Thoracic aorta (tissue), 2 donors: ENCODE results near the gene SERPINA10. TPM values are rescaled to one million over a fixed set of nuclear protein-coding genes. Genes with fewer than 3 reads are reported as not detected.

ENCODE experiments used
- ATAC-seq: fragments of 150-250 bp; one replicate; pipeline ENCODE4 v1.8.0; 2017; ENCODE audit warnings: low read depth; ENCODE audit not compliant: insufficient number of reproducible peaks, low FRiP score
- DNase-seq: peaks from one replicate; pipeline ENCODE4 v3.0.0-alpha.2; 2020; ENCODE audit warnings: low spot score
- H3K27ac ChIP-seq, 2 donors: fragments of 200-600 bp; sonication (generic); 1 replicate in 1 of 2; 2 replicates in 1 of 2; pipeline ENCODE4 v1.5.1; 2016; ENCODE audit warnings: mild to moderate bottlenecking in 2 of 2, moderate library complexity in 2 of 2
- H3K27me3 ChIP-seq: fragments of 200-600 bp; sonication (generic); replicated peaks from 2 replicates; pipeline ENCODE4 v1.6.0; 2016; ENCODE audit warnings: mild to moderate bottlenecking; ENCODE audit not compliant: insufficient read depth
- H3K36me3 ChIP-seq: fragments of 200-600 bp; sonication (generic); one replicate; pipeline ENCODE4 v1.5.1; 2016
- H3K4me1 ChIP-seq, 2 donors: fragments of 200-600 bp; sonication (generic); 1 replicate in 1 of 2; 2 replicates in 1 of 2; pipeline versions ENCODE4 v1.5.1 to v1.6.0; 2016; ENCODE audit warnings: low read depth in 2 of 2, mild to moderate bottlenecking in 1 of 2; ENCODE audit not compliant: control insufficient read depth in 1 of 2
- H3K4me3 ChIP-seq: fragments of 200-600 bp; sonication (generic); 2 replicates; pipeline ENCODE4 v1.5.1; 2016; ENCODE audit warnings: mild to moderate bottlenecking
- H3K9me3 ChIP-seq: fragments of 200-600 bp; sonication (generic); 2 replicates; pipeline ENCODE4 v1.5.1; 2016
- total RNA-seq, 2 donors: library from RNA; depleted of rRNA; stranded (reverse); fragments of >200 nt; gene quantifications; one replicate each; pipeline versions ENCODE4 v1.1.0 to v1.2.3, GENCODE V29; 2016
- TF ChIP-seq, protein P1 (sequence below): fragments of 200-600 bp; sonication (generic); IDR thresholded peaks from one replicate; pipeline ENCODE4 v1.5.1; 2019; ENCODE audit warnings: antibody characterized with exemption

SERPINA10 gene
- total RNA-seq, result under 1 TPM in 1 of 2 donors, not detected in 1; 0.28 TPM

GRCh38 chr14:94292872-94293577 is at the start of gene SERPINA10:
Gene SERPINA10, minus strand, starts transcription at chr14:94293268. Its CDS starts 2,675 bp downstream, at chr14:94290593.
- Histone ChIP-seq H3K4me1 (no peaks in the 10 kb centered on the region), H3K36me3 (no peaks in the 10 kb centered on the region), H3K9me3 (no peaks in the 10 kb centered on the region), H3K4me3 (no peak within 1 kb of the TSS), H3K27ac (no peak within 1 kb of the TSS), H3K27me3 (no peaks in the 10 kb centered on the region)
- TF ChIP-seq, protein P1, sequence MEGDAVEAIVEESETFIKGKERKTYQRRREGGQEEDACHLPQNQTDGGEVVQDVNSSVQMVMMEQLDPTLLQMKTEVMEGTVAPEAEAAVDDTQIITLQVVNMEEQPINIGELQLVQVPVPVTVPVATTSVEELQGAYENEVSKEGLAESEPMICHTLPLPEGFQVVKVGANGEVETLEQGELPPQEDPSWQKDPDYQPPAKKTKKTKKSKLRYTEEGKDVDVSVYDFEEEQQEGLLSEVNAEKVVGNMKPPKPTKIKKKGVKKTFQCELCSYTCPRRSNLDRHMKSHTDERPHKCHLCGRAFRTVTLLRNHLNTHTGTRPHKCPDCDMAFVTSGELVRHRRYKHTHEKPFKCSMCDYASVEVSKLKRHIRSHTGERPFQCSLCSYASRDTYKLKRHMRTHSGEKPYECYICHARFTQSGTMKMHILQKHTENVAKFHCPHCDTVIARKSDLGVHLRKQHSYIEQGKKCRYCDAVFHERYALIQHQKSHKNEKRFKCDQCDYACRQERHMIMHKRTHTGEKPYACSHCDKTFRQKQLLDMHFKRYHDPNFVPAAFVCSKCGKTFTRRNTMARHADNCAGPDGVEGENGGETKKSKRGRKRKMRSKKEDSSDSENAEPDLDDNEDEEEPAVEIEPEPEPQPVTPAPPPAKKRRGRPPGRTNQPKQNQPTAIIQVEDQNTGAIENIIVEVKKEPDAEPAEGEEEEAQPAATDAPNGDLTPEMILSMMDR, result no peak
- no peak for ATAC-seq
- DNase-seq, result no peak

DNA sequence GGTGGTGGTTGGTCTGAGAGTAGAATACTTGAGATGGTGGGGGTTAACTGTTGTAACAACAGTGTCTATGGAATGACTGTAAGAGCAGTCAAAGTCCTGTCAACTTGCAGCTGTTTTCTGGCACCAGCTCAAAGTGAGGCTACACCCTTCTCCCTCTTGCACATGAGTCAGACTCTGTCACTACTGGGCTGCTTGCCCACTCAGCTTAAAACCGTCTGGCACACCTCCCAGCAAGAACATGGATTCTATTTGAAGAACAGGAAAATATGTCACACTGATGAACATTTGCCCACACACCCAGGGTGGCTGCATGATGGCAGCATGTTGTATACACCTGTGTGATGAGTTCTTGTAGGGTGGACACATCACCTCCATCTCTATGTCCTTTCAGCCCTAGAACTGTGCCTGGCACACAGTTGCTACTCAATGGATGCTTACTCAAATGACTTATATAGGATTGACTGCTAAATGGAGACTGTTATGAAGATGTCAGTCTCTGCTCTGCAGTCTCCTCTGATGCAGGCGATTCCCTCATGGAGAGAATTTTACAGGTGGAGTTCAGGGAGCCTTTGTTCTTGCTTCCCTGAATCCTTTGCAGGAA is 49.4 kb upstream of the SERPINA10 start:
- no peak overlapping the region for H3K27ac ChIP-seq
- DNase-seq, result peak; percentile 77
- H3K4me3 ChIP-seq, result no peak overlapping the region

DNA sequence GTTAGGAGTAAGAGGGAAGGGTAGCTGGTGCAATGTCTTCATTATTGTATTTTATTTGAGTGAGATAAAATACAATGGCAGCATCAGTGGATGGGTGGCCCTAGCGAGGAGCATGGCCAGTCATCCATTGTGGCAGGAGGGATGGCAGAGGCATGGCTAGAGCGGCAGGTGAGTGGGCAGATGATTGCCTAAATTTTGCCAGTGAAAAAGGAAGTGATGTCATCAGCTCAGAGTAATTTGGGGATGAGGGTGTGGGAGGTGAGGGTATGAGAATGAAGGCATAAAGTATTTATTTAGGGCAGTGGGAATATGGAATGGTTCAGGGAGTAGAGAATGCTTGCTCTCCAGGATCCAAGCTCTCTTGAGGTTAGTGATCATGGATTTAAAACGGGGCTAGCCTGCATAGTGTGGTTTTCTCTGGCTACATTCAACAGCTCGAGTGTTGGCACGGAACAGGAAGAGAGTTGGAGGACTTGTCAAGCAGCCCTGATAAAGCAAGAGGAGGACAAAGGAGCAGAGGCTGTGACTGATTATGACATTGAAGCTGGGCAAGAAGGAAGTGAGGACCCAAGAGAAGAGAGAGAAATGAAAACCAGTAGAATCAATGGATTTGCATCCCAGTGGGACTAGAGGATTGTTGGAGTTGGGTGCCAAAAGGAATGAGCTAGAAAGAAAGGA is 48.7 kb upstream of the SERPINA10 start:
- no peaks in the 10 kb centered on the region for H3K27me3 ChIP-seq
- no peak overlapping the region for H3K27ac ChIP-seq
- TF ChIP-seq, protein P1, result no peak
- peaks cover 0 to 15% of the 10 kb centered on the region in 2 donors for H3K4me1 ChIP-seq
- no peaks in the 10 kb centered on the region for H3K9me3 ChIP-seq
- ATAC-seq (no peak), DNase-seq (no peak)
- no peak overlapping the region for H3K4me3 ChIP-seq
- no peaks in the 10 kb centered on the region for H3K36me3 ChIP-seq

More for the DNA sequence above, 49.4 kb upstream of the SERPINA10 start:
- ATAC-seq, result peak; percentile 54
- no peaks in the 10 kb centered on the region for H3K36me3 ChIP-seq
- peaks cover 0 to 15% of the 10 kb centered on the region in 2 donors for H3K4me1 ChIP-seq
- TF ChIP-seq, protein P1, result no peak
- no peaks in the 10 kb centered on the region for H3K27me3 ChIP-seq
- no peaks in the 10 kb centered on the region for H3K9me3 ChIP-seq

DNA sequence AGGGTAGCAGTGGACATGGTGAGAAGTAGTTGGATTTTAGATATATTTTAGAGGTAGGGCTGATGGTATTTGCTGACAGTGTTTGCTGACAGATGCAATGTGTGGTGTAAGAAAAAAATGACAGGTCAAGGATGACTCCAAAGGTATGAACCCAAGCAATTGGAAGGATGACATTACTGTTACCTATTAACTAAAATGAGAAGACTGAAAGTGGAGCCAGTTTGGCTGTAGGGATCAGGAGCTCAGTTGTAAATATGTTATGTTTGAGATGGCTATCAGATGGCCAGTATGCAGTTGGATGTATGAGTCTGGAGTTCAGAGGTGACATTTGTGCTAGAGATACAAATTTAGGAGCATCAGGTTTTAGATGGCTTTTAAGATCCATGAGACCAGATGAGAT is 47.5 kb upstream of the SERPINA10 start:
- Histone ChIP-seq H3K36me3 (no peaks in the 10 kb centered on the region), H3K4me3 (no peak overlapping the region), H3K27ac (no peak overlapping the region), H3K9me3 (no peaks in the 10 kb centered on the region), H3K27me3 (no peaks in the 10 kb centered on the region), H3K4me1 (peaks cover 0 to 15% of the 10 kb centered on the region in 2 donors)
- DNase-seq (no peak), ATAC-seq (no peak)
- TF ChIP-seq, protein P1, result no peak

GRCh38 chr14:94338023-94338422 is 45.0 kb upstream of the SERPINA10 start:
- Histone ChIP-seq H3K27me3 (no peaks in the 10 kb centered on the region), H3K4me3 (no peak overlapping the region), H3K4me1 (peaks cover 0 to 15% of the 10 kb centered on the region in 2 donors), H3K36me3 (no peaks in the 10 kb centered on the region), H3K27ac (no peak overlapping the region), H3K9me3 (no peaks in the 10 kb centered on the region)
- no peak for DNase-seq
- ATAC-seq, result no peak
- TF ChIP-seq, protein P1, result no peak
